HG02981 (cell line): Measurements from ENCODE around the gene TC2N.
"Not testable (repeated sequence)": the region's sequence is repeated elsewhere in the genome, so short reads cannot be mapped to it uniquely, and the experiment has no call there.

ENCODE experiments used
- ATAC-seq: cut with Tn5 transposase; IDR thresholded peaks from one replicate; pipeline ENCODE4 v1.9.1; 2021; ENCODE audit warnings: mild to moderate bottlenecking, moderate library complexity; ENCODE audit not compliant: unreplicated experiment

Gene TC2N

GRCh38 chr14:91835920-91836843, 31.2 kb downstream of the TC2N start:
- peak; percentile 57 for ATAC-seq

GRCh38 chr14:91835197-91835919, 32.0 kb downstream of the TC2N start:
- ATAC-seq: peak; percentile 17

GRCh38 chr14:91834571-91834970, 32.8 kb downstream of the TC2N start:
- no peak for ATAC-seq

GRCh38 chr14:91831337-91831736, 36.0 kb downstream of the TC2N start:
- no peak for ATAC-seq

GRCh38 chr14:91830777-91831176, 36.6 kb downstream of the TC2N start:
- ATAC-seq: peak; percentile 91

GRCh38 chr14:91829511-91829910, 37.8 kb downstream of the TC2N start:
- ATAC-seq: no peak

- ATAC-seq: no peak
Observed at GRCh38 chr14:91827746-91828145, 39.6 kb downstream of the TC2N start.

GRCh38 chr14:91817566-91818325, 49.6 kb downstream of the TC2N start:
- ATAC-seq: peak; percentile 83

- no peak for ATAC-seq
Observed at GRCh38 chr14:91814317-91814716, 53.0 kb downstream of the TC2N start.

GRCh38 chr14:91810699-91811098, 56.6 kb downstream of the TC2N start:
- ATAC-seq: no peak

GRCh38 chr14:91806716-91807115, 60.6 kb downstream of the TC2N start:
- ATAC-seq: no peak

GRCh38 chr14:91806094-91806493, 61.2 kb downstream of the TC2N start:
- not testable (repeated sequence) for ATAC-seq

- ATAC-seq: no peak
Observed at GRCh38 chr14:91805659-91806058, 61.7 kb downstream of the TC2N start.

- ATAC-seq: no peak
Observed at GRCh38 chr14:91801358-91801757, 66.0 kb downstream of the TC2N start.

- ATAC-seq: no peak
Observed at GRCh38 chr14:91796617-91797347, 70.6 kb downstream of the TC2N start.

- ATAC-seq: no peak
Observed at GRCh38 chr14:91793704-91794103, 73.6 kb downstream of the TC2N start.

- no peak for ATAC-seq
Observed at GRCh38 chr14:91786188-91786587, 81.1 kb downstream of the TC2N start.

- ATAC-seq: no peak
Observed at GRCh38 chr14:91780452-91780851, 86.9 kb downstream of the TC2N start.

GRCh38 chr14:91778217-91778616, 89.1 kb downstream of the TC2N start:
- ATAC-seq: no peak
